ENCODE data around the gene TET2. TPM values are rescaled to one million over a fixed set of nuclear protein-coding genes. Genes with fewer than 3 reads are reported as not detected.

Gene TET2
- total RNA-seq = 7.1 and 7.9 TPM in 2 replicates

GRCh38 chr4:105146276-105147015 is at the start of gene TET2:
Gene TET2 (plus strand): TSS chr4:105146876. CDS start chr4:105233943, 87,067 bp downstream.

Data from smooth muscle cell of trachea (primary cell).